ENCODE results near the gene ARHGAP15. TPM values are rescaled to one million over a fixed set of nuclear protein-coding genes. Genes with fewer than 3 reads are reported as not detected.

Gene ARHGAP15
- total RNA-seq, 1 donor from 2014 or later, result 0.51 TPM

DNA sequence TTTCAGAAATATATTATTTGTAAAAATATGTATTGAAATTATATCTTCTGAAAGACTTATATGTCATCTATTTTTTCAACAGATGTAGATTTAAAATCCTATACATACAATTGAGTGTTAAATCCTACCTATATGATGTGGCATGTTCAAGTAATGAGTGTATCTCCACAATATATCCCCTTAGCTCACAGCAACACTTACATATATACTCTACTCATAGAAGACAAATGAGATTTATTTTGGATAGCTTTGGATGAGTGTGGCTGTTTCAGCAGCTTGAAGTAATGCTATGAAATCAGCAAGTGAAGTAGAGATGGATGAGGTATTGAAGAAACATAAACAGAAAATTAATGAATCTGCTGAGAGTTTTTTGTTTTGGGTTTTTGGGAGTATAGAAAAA lies 263.1 kb downstream of the ARHGAP15 start:
- no peak for DNase-seq (ENCODE audit: low spot score in 2 of 2, unreplicated experiment in 2 of 2)
- Mint-ChIP-seq H3K4me1 (peaks cover 3% of the 10 kb centered on the region), H3K27me3 (ENCODE audit: low read depth) (no peaks in the 10 kb centered on the region), H3K36me3 (no peaks in the 10 kb centered on the region), H3K27ac (no peak overlapping the region), H3K4me3 (no peak overlapping the region), H3K9me3 (no peaks in the 10 kb centered on the region)
- TF ChIP-seq, protein P1, sequence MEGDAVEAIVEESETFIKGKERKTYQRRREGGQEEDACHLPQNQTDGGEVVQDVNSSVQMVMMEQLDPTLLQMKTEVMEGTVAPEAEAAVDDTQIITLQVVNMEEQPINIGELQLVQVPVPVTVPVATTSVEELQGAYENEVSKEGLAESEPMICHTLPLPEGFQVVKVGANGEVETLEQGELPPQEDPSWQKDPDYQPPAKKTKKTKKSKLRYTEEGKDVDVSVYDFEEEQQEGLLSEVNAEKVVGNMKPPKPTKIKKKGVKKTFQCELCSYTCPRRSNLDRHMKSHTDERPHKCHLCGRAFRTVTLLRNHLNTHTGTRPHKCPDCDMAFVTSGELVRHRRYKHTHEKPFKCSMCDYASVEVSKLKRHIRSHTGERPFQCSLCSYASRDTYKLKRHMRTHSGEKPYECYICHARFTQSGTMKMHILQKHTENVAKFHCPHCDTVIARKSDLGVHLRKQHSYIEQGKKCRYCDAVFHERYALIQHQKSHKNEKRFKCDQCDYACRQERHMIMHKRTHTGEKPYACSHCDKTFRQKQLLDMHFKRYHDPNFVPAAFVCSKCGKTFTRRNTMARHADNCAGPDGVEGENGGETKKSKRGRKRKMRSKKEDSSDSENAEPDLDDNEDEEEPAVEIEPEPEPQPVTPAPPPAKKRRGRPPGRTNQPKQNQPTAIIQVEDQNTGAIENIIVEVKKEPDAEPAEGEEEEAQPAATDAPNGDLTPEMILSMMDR (IDR thresholded peaks at IDR 0.05; ENCODE audit: unreplicated experiment), result no peak

DNA sequence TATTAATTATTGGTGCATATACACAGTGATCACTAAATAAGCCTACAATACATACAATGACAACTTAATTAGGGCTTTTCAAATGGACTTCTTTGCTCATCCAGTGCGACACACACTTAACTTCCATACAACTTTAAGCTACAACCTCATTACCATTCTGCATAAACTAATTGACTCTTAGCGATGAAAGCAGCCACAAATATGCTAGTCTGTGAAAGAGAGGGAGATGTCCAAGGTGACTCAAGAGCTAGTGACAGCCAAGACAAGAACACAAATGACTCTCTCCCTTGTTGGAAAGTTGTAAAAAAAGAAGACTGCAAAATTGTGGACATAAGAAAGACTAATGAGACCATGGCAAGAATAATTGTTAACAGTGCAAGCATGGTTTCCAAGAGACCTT lies 264.8 kb downstream of the ARHGAP15 start:
- peaks cover 16% of the 10 kb centered on the region for H3K4me1 Mint-ChIP-seq
- no peaks in the 10 kb centered on the region for H3K36me3 Mint-ChIP-seq
- no peak overlapping the region for H3K4me3 Mint-ChIP-seq
- TF ChIP-seq, protein P1 (IDR thresholded peaks at IDR 0.05; ENCODE audit: unreplicated experiment), result no peak
- H3K9me3 Mint-ChIP-seq, result no peaks in the 10 kb centered on the region
- H3K27ac Mint-ChIP-seq, result no peak overlapping the region
- DNase-seq (ENCODE audit: low spot score in 2 of 2, unreplicated experiment in 2 of 2), result no peak
- H3K27me3 Mint-ChIP-seq (ENCODE audit: low read depth), result no peaks in the 10 kb centered on the region

- Mint-ChIP-seq H3K4me1 (peaks cover 27% of the 10 kb centered on the region), H3K4me3 (no peak overlapping the region), H3K27me3 (ENCODE audit: low read depth) (no peaks in the 10 kb centered on the region), H3K27ac (peak overlapping the region; percentile 5), H3K36me3 (no peaks in the 10 kb centered on the region), H3K9me3 (no peaks in the 10 kb centered on the region)
- DNase-seq (ENCODE audit: low spot score in 2 of 2, unreplicated experiment in 2 of 2), result no peak
- TF ChIP-seq, protein P1 (IDR thresholded peaks at IDR 0.05; ENCODE audit: unreplicated experiment), result no peak
These were observed 268.8 kb downstream of the ARHGAP15 start for GRCh38 chr2:143397884-143398614.

- no peaks in the 10 kb centered on the region for H3K36me3 Mint-ChIP-seq
- H3K27ac Mint-ChIP-seq, result peak overlapping the region; percentile 36
- TF ChIP-seq, protein P1 (IDR thresholded peaks at IDR 0.05; ENCODE audit: unreplicated experiment), result no peak
- no peaks in the 10 kb centered on the region for H3K27me3 Mint-ChIP-seq (ENCODE audit: low read depth)
- H3K9me3 Mint-ChIP-seq, result no peaks in the 10 kb centered on the region
- no peak for DNase-seq (ENCODE audit: low spot score in 2 of 2, unreplicated experiment in 2 of 2)
- H3K4me1 Mint-ChIP-seq, result peaks cover 27% of the 10 kb centered on the region
- no peak overlapping the region for H3K4me3 Mint-ChIP-seq
These were observed 269.6 kb downstream of the ARHGAP15 start for GRCh38 chr2:143398781-143399180.

- Mint-ChIP-seq H3K36me3 (no peaks in the 10 kb centered on the region), H3K4me3 (no peak overlapping the region), H3K27ac (peak overlapping the region; percentile 23), H3K4me1 (peaks cover 27% of the 10 kb centered on the region), H3K9me3 (no peaks in the 10 kb centered on the region), H3K27me3 (ENCODE audit: low read depth) (no peaks in the 10 kb centered on the region)
- DNase-seq (ENCODE audit: low spot score in 2 of 2, unreplicated experiment in 2 of 2), result no peak
- TF ChIP-seq, protein P1 (IDR thresholded peaks at IDR 0.05; ENCODE audit: unreplicated experiment), result no peak
These were observed 270.4 kb downstream of the ARHGAP15 start for GRCh38 chr2:143399631-143400069.

All from mesothelial cell of epicardium (in vitro differentiated cells).